ENCODE measurements around the gene CTTN.
"Not testable (repeated sequence)": the region's sequence is repeated elsewhere in the genome, so short reads cannot be mapped to it uniquely, and the experiment has no call there.

Gene CTTN

GRCh38 chr11:70381872-70382861 is 16.2 kb upstream of the CTTN start:
- DNase-seq, result no peak

- no peak for DNase-seq
Observed at GRCh38 chr11:70383664-70384565, 14.4 kb upstream of the CTTN start.

GRCh38 chr11:70384566-70385152 is 13.7 kb upstream of the CTTN start:
- no peak for DNase-seq

- DNase-seq, result no peak
Observed at GRCh38 chr11:70387564-70387963, 10.8 kb upstream of the CTTN start.

- DNase-seq, result no peak
Observed at GRCh38 chr11:70389201-70389600, 9.1 kb upstream of the CTTN start.

- not testable (repeated sequence) for DNase-seq
Observed at GRCh38 chr11:70390882-70391281, 7.4 kb upstream of the CTTN start.

GRCh38 chr11:70394211-70394950 is 3.9 kb upstream of the CTTN start:
- no peak for DNase-seq

- DNase-seq, result no peak
Observed at GRCh38 chr11:70397336-70397982, 870 bp upstream of the CTTN start.

GRCh38 chr11:70398834-70399680 is 728 bp downstream of the CTTN start:
- DNase-seq, result no peak

GRCh38 chr11:70399681-70400112 is 1.4 kb downstream of the CTTN start:
- DNase-seq, result no peak

GRCh38 chr11:70400643-70401042 is 2.3 kb downstream of the CTTN start:
- no peak for DNase-seq

- no peak for DNase-seq
Observed at GRCh38 chr11:70402016-70402415, 3.7 kb downstream of the CTTN start.

GRCh38 chr11:70402685-70403084 is 4.4 kb downstream of the CTTN start:
- peak; percentile 46 for DNase-seq

- no peak for DNase-seq
Observed at GRCh38 chr11:70404244-70404643, 5.9 kb downstream of the CTTN start.

- no peak for DNase-seq
Observed at GRCh38 chr11:70405679-70406395, 7.5 kb downstream of the CTTN start.

GRCh38 chr11:70407121-70407520 is 8.8 kb downstream of the CTTN start:
- DNase-seq, result no peak

- DNase-seq, result no peak
Observed at GRCh38 chr11:70407814-70408213, 9.5 kb downstream of the CTTN start.

GRCh38 chr11:70408326-70408725 is 10.0 kb downstream of the CTTN start:
- DNase-seq, result not testable (repeated sequence)

GRCh38 chr11:70409437-70409836 is 11.1 kb downstream of the CTTN start:
- no peak for DNase-seq

- DNase-seq, result no peak
Observed at GRCh38 chr11:70409871-70410270, 11.5 kb downstream of the CTTN start.
